Left ventricle myocardium inferior (tissue), 1 donor: ENCODE results near the gene KATNB1. TPM values are rescaled to one million over a fixed set of nuclear protein-coding genes. Genes with fewer than 3 reads are reported as not detected.

Experiments used
- DNase-seq: peaks from one replicate; pipeline ENCODE4 v3.0.0-alpha.2; 2020
- H3K27ac ChIP-seq: fragments of 200-600 bp; replicated peaks from 2 replicates; pipeline ENCODE4 v1.8.0; 2021
- H3K27me3 ChIP-seq: fragments of 200-600 bp; 2 replicates; pipeline ENCODE4 v1.8.0; 2021; ENCODE audit warnings: low read depth
- H3K36me3 ChIP-seq: fragments of 200-600 bp; 2 replicates; pipeline ENCODE4 v1.8.0; 2021
- H3K4me1 ChIP-seq: fragments of 200-600 bp; 2 replicates; pipeline ENCODE4 v1.8.0; 2021
- H3K4me3 ChIP-seq: fragments of 200-600 bp; 2 replicates; pipeline ENCODE4 v1.8.0; 2021; ENCODE audit warnings: mild to moderate bottlenecking, moderate library complexity
- H3K9me3 ChIP-seq: fragments of 200-600 bp; replicated peaks from 2 replicates; pipeline ENCODE4 v1.8.0; 2021
- intact Hi-C: fragments of 100-400 bp; cut with micrococcal nuclease; formaldehyde crosslinking; loops from one replicate; pipeline ENCODE4 v1.11.0; 2022
- total RNA-seq: library from RNA; stranded (reverse); fragmentation: NEBNext Ultra II Directional; extraction: Animal tissue kit (Norgen Biotek cat#: 25700); gene quantifications from one replicate; pipeline ENCODE4 v1.2.1, GENCODE V29; 2021
- TF ChIP-seq, protein P1 (sequence below): fragments of 200-600 bp; IDR thresholded peaks from 2 replicates; pipeline ENCODE4 v1.8.0; 2021; ENCODE audit warnings: antibody characterized with exemption, mild to moderate bottlenecking, borderline replicate concordance
- donor health status: DM: no; HTN: yes; CAD: no; lungs with severe emphysema.

KATNB1 gene
- total RNA-seq, 1 donor from 2014 or later: 11.2 TPM

DNA sequence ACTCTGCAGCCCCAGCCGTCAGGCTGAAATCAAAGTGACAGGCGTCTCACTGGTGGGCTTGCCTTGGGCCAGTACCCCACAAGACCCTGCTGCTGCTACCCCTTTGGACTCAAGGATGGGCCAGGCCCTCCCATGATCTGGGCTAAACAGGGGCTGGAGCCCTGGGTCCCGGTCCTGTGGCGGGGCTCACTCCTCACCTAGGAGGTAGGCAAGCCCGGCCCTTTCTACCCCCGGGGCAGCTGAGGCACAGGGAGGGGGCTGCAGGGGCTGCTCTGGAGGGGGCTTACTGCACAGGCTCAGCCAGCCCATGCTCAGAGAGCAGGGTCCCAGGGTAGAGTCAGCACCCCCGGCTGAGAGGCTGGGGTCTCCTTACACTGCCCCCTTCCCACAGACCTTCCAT lies 23.6 kb downstream of the KATNB1 start:
- no peak for DNase-seq
- no peaks in the 10 kb centered on the region for H3K27me3 ChIP-seq
- TF ChIP-seq, protein P1, sequence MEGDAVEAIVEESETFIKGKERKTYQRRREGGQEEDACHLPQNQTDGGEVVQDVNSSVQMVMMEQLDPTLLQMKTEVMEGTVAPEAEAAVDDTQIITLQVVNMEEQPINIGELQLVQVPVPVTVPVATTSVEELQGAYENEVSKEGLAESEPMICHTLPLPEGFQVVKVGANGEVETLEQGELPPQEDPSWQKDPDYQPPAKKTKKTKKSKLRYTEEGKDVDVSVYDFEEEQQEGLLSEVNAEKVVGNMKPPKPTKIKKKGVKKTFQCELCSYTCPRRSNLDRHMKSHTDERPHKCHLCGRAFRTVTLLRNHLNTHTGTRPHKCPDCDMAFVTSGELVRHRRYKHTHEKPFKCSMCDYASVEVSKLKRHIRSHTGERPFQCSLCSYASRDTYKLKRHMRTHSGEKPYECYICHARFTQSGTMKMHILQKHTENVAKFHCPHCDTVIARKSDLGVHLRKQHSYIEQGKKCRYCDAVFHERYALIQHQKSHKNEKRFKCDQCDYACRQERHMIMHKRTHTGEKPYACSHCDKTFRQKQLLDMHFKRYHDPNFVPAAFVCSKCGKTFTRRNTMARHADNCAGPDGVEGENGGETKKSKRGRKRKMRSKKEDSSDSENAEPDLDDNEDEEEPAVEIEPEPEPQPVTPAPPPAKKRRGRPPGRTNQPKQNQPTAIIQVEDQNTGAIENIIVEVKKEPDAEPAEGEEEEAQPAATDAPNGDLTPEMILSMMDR: no peak
- peak overlapping the region; percentile 47 for H3K4me3 ChIP-seq
- intact Hi-C loops: no loop called here
- peaks cover 36% of the 10 kb centered on the region for H3K4me1 ChIP-seq
- H3K27ac ChIP-seq: peak overlapping the region; percentile 83
- H3K9me3 ChIP-seq: no peaks in the 10 kb centered on the region
- peaks cover 58% of the 10 kb centered on the region for H3K36me3 ChIP-seq

DNA sequence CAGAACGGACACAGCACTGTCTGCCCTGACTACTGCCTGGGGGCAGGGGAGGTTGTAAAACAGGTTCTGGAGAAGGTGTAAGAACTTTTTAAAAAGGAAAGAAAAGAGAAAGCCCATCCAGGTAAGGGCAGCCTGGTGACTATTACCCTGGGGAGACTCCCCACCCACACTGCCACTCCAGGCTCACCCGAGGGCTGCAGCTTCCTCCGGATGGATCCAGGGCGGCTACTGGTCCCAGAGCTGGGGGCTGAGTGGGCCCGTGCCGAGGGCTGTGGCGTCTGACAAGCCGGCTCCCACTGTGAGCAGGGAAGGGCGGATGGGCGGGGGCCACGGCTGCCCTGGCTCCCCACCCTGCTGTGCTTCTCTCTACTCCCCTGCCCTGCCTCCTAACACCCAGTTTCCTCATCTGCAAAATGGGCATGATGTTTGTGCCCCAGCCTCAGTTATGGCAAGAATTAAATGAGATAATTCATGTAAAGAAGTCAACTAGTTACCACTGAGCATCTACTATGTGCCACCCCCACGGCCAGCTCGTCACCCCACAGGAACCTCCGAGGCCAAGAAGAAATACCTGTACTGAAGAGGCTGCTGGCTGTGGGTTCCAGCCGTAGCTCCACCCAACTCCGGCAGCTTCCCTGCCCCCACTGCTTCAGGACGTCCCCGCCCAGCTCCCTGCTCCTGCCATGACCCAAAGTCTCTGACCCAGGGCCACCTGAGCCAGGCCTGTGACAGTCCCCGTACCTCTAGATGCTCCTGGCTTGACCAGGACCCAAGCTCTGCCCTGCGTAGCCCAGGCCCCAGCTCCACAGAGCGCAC lies 24.2 kb downstream of the KATNB1 start:
- H3K4me3 ChIP-seq: peak overlapping the region; percentile 47
- peak overlapping the region; percentile 83 for H3K27ac ChIP-seq
- H3K9me3 ChIP-seq: no peaks in the 10 kb centered on the region
- intact Hi-C loops: no loop called here
- peaks cover 40% of the 10 kb centered on the region for H3K4me1 ChIP-seq
- H3K27me3 ChIP-seq: no peaks in the 10 kb centered on the region
- TF ChIP-seq, protein P1: no peak
- H3K36me3 ChIP-seq: peaks cover 63% of the 10 kb centered on the region
- DNase-seq: no peak

DNA sequence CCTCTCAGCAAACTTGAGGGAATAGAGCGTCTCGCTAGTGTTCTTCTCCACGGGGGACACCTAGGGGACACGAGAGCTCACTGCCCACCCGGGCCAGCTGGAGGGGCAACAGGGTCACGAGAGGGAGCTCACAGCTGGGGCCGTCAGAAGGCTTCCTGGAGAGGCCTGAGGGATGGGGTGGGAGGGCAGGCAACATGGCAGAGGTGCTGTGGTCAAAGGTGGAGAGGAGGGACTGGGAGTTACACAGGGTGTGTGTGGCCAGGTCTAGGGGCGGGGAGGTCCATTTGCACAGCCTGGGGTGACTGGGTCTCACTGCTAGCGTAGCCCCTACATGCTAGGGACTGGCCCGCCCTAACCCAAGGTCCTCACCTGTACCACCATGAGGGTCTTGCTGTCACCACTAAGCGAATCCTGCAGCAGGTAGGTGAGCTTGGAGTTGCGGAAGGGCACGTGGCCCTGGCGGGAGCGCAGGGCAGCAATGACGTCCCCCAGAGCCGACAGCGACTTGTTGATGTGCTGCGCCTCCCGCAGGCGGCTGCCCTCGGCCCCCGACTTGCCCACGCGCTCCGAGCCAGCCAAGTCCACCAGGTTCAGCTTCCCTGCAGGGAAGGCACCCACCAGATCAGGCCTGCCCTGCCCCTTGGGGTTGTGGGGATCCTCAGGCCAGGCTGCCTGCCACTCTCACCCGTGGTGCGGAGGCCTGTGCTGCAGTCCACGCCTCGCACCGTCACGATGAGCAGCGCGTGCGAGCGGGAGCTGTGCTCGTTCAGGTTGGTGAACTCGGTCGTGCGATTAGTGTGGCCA lies 25.0 kb downstream of the KATNB1 start:
- intact Hi-C loops: no loop called here
- DNase-seq: no peak

DNA sequence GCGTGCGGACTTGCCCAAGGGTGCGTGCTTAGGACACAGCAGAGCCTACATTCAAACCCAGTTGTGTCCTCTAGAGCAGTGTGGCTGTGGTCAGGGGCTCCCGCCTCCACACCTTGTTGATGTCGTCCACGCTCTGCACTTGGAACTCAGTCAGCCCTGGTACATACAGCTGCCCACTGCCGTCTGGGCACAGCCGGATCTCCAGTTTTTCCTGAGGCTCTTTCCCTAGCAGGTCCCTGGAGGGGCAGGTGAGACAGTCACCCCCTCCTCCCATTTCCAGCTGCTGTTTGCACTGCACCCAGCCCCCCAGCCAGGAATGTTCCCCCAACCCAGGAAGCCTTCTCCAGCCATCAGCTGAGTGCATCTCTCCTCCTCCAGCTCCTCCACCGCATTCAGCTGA lies 25.7 kb downstream of the KATNB1 start:
- intact Hi-C loops: no loop called here
- H3K27me3 ChIP-seq: no peaks in the 10 kb centered on the region
- H3K9me3 ChIP-seq: no peaks in the 10 kb centered on the region
- peaks cover 68% of the 10 kb centered on the region for H3K36me3 ChIP-seq
- H3K27ac ChIP-seq: no peak overlapping the region
- DNase-seq: no peak
- TF ChIP-seq, protein P1: no peak
- H3K4me1 ChIP-seq: peaks cover 38% of the 10 kb centered on the region
- H3K4me3 ChIP-seq: no peak overlapping the region

More for the DNA sequence above, 25.0 kb downstream of the KATNB1 start:
- peaks cover 40% of the 10 kb centered on the region for H3K4me1 ChIP-seq
- TF ChIP-seq, protein P1: no peak
- H3K27ac ChIP-seq: peak overlapping the region; percentile 83
- H3K27me3 ChIP-seq: no peaks in the 10 kb centered on the region
- H3K9me3 ChIP-seq: no peaks in the 10 kb centered on the region
- H3K36me3 ChIP-seq: peaks cover 69% of the 10 kb centered on the region
- H3K4me3 ChIP-seq: no peak overlapping the region

DNA sequence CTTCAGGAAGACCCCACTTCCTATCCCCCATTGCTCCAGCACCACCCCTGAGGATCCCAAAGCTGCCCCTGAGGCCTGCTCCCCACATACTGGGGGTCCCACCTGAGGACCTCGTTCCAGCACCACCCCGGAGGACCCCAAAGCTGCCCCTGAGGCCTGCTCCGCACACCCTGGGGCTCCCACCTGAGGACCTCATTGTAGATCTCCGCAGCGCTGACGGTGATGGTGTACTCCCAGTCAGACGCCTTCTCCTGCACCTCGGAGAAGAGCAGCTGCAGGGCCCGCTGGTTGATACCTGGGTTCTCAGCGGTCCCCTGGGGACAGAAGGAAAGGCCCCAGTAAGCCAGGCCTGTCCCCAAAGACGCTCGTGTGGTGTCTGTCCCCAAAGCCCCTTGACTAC lies 26.4 kb downstream of the KATNB1 start:
- TF ChIP-seq, protein P1: no peak
- Histone ChIP-seq H3K4me1 (peaks cover 31% of the 10 kb centered on the region), H3K9me3 (no peaks in the 10 kb centered on the region), H3K27ac (no peak overlapping the region), H3K4me3 (no peak overlapping the region), H3K27me3 (no peaks in the 10 kb centered on the region), H3K36me3 (peaks cover 68% of the 10 kb centered on the region)
- intact Hi-C loops: no loop called here
- DNase-seq: no peak
